HL-60/S4 treated with retinoic acid at 250 ng/mL for 4 days and 3 days (cell line): ENCODE results near the gene WASF1.

Source experiments
- in situ Hi-C: fragments of 300-500 bp; cut with MboI; formaldehyde crosslinking; loops from 2 replicates; pipeline ENCODE4 v1.7.0; 2022; ENCODE audit warnings: low sequenced_read_pairs

WASF1 gene

DNA sequence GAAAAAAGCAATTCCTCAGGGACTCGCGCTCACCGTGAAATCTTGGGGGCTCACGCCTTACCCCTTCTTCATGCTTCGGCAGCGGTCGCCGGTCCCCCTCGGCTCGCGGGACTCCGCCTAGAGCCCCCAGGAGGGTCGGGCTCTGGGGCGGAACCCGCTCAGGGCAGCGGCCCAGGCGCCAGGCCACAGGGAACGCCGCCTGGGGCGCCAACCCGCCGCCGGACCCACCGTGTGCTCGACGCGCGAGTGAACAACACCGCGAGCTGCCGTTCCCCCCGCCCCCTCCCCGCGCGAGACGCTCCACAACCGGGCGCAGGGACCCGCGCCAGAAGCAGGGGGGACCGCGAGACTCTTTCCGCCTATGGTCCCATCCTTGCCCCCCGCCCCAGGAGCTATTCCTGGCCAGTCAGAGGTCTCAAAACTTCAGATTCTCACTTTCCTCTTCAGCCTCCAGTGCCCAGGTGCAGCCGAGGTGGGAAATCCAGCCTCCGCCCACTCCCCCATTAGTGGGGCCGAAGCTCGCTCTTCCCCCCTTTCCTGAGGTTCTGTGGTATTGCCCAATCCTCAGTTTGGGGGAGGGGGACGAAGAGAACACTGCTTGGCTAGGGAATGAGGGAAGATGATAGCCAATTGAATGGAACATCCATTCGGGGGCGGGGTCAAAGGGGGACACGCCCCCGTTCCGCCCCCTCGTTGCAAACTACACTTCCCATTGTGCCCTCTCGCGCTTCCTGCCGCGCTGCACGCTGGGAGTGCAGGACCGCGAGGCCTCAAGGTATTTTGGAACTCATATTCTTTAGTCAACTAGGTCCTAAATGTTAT is at the start of gene WASF1:
TSS of gene WASF1 (minus strand) at position 265 of the 822 bp plus-strand sequence. CDS start 52,069 bp downstream, outside the sequence.
- in situ Hi-C loops, result no loop called here

DNA sequence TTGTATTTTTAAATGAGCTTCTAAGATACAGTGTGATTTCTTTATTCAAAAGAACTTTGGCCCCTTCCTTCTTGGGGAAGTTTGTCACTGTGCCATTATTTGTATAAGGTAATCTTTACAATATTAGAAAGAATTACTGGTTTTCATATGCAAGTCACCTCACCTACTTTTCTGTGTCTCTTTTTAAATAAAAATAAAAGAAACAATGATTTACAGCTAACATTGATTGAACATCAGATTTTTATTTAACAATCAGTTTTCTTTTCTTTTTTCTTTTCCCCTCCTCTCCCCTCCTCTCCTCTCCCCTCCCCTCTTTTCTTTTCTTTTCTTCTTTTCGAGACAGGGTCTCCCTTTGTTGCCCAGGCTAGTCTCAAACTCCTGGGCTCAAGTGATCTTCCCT is 46.8 kb upstream of the WASF1 start:
- in situ Hi-C loops, result no loop called here

DNA sequence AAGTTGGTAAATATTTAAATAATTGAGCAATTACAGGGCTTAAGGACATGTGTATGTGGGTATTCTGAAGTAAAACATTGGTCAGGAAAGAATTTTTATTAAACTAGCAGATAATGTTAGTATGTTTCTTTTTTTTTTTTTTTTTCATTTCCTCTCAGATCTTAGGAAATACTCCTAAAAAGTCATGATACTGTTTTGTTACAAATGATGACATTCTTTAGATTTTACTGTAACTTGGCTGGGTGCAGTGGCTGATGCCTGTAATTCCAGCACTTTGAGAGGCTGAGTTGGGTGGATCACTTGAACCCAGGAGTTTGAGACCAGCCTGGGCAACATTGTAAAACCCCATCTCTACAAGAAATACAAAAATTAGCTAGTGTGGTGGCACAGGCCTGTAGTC is 42.3 kb upstream of the WASF1 start:
- in situ Hi-C loops, result no loop called here

DNA sequence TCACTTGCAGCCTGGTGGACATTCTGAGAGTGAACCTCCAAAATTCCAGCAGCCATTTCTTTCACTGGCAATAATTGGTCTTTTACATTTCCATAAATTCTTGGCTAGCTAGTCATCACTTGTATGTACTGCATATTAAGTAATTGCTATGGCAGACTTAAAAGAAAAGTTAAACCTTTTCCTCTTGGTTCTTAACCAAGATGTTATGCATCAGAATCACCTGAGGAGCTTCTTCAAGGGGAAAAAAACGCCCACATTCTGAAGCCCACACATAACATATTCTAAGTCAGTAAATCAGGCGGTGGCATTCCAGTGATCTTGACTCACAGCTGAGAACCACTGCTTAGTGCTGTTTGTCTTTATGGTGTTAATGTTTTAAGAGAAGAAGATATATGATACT is 37.8 kb upstream of the WASF1 start:
- in situ Hi-C loops, result no loop called here

DNA sequence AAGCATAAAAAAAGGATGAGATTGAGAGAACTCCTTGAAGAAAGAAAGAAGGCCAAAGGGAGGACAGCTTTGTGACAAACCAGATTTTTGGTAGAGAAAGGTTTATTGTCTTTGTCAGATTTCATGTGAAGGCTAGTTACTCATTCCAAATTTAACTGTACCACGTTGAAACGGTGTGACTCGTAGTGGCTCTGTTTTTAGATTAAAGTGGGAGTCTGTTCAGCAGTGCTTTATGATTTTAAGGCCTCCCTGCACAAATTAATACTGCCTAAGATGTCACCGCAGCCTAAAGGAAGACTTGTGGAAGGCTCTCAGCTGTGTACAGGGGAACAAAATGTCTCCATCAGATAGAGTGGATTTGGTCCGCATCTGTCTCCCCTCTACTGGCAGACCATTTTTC is 36.7 kb upstream of the WASF1 start:
- in situ Hi-C loops, result no loop called here

DNA sequence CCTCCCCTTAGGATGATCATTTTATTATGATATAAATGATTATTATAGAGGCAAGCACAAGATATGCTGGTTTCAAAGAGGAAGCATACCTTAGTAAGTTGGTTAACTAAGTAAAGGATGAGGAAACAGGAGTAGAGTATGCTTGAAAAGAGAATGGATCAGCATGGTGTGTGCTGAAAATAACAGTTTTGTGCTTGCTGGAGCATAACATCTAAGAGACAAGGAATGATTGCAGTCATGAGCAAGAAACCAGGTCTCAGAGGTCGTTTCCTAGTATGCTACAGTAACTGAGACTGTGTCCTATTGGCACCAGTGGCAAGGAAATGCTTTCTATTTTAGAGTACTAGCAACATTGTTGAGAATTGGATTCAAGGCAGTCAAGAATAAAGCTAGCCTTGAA is 34.9 kb upstream of the WASF1 start:
- in situ Hi-C loops, result no loop called here

DNA sequence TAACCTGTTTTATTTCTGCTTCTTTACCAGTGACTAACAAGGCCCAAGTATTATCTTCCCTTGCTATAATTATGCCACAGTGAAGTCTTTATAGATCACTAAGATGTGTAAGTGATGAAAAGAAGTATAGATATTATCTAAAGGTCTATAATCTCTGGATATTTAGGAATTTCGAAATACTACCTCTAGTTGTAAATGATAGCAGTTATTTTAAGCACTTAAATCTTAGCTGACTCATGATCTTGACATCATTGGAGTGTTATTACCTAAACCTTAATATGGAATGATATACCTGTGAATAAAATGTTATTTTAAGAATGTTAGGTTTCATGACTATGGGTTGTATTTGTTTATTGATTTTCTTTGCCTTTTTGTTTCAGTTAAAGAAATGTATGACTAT is 32.3 kb upstream of the WASF1 start:
- in situ Hi-C loops, result no loop called here

DNA sequence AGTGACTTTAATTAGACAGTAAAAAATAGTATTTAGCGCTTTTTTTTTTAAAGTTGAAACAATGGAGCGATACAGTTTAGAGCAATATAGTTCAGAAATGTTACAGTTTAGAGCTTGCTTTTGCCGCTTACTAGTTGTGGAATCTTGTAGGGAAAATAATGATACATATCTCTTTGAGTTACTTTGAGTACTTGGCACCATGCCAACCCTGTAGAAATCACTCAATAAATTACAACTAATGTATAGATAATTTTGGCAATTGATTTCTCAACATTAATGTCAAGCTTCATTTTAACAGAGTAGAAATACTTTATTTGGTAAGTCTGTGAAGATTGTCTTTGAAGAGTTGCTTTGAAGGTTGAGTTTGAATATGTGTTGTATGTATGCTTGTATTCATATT is 28.2 kb upstream of the WASF1 start:
- in situ Hi-C loops, result no loop called here

DNA sequence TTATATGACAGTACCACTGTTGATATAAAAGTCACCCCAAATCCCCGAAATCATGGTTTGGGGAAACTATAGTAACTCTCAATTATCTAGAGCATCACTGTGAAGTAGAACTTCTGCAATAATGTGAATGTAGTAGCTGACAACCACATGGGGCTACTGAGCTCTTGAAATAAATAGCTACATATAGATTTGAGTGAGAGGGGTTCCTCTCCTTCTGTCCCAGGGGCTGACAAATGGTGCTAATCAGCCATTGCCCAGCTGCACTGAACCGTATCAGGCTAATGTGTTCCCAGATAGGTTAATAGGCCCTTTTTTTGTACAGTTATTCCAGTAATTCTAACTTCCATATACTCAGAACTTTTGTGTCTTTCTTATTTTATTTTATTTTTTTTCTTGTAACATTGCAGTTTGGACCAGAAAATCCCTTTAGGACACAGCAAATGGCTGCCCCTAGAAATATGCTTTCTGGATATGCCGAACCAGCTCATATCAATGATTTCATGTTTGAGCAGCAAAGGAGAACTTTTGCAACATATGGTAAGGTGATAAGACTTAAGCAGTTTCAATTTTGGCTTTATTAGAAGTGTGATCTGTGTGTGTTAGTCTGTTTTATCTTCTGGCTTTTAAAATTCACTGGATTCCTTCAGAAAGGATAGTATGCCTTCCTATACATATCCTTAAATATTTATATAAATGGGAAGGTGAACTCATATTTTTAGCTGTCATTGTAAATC is 21.8 kb upstream of the WASF1 start:
- in situ Hi-C loops, result no loop called here

DNA sequence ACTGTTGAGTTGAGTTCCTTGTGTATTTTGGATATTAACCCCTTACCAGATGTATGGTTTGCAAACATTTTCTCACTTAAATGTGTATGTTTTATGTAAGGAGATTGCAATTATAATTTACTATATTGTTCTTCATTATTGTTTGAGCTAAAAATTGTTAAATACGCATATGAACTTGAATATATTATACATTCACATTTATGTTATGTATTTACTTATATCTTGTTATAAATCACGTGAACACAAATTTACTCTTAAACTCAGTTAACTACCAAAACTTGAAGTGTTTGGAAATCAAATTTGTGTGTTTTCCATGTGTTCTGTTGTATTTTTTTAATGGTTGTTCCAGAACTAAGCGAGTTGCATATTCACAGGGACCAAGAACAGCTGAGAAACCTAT is 19.1 kb upstream of the WASF1 start:
- in situ Hi-C loops, result no loop called here

DNA sequence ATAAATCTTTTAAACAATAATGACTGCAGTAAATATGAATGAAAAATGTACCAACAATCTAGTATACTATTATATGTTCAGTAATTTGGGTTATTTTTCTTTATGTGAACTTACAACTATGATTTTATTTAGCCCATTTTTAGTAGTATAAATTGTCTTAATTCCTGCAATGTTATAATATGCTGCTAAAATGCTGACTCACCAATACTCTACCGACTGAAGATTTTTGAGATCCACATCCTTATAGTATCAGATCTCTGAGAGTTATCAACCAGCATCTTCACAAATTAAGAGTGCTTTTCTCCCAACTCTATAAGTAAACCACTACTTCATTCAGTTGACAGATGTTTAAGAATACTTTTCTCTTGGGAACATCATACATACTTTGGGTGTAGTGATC is 17.4 kb upstream of the WASF1 start:
- in situ Hi-C loops, result no loop called here

DNA sequence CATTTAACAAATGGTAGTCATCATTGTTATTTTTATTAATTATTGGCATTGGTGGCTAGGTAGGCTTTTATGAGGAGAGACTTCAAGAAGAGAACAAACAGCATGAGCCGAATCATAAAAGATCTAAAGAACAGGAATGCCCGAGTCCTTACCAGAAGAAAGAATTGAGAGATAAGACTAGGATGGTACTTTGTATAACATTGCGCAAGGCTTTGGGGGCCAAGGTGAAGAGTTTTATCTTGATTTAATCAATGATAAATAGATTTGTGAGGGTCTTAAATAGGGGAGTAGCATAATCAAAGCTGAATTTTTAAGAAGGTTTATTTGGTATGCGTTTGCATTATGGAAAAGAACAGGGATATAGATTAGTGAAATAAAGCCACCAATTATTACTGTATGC is 16.2 kb upstream of the WASF1 start:
- in situ Hi-C loops, result no loop called here

DNA sequence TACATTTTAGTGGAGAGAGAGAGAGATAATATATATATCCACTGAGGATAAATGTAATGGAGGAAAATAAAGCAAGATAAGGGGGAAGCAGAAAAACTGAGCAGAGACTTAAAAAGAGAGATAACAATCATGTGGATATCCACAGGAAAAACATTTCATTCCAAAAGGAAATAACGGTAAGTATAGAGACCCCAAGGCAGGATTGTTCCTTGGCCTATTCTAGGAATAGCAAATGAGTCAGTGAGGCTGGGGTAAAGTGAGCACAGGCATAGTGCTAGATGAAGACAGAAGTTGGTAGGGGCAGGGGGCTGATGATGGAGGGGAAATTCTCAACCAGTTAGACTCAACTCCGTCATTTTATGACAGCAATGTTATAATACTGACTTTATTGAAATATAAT is 12.0 kb upstream of the WASF1 start:
- in situ Hi-C loops, result no loop called here

DNA sequence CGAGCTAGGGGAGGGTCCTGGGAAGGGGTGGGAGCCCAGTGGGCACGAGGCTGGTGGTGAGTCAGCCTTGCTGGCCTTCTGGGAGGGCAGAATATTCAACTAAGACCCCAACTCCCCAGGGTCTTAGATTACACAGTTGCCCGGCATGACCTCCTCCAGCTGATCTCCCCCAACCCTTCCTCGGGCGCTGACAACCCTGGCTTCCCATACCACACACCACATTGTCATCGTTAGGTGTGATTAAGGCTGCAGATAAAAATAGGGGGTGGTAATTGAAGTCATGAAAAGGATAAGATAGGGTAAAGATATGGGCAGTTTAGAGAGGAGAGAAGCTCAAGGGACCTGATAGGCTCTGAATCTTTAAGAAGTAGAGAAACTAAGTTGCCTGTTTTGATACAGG is 11.3 kb upstream of the WASF1 start:
- in situ Hi-C loops, result no loop called here

DNA sequence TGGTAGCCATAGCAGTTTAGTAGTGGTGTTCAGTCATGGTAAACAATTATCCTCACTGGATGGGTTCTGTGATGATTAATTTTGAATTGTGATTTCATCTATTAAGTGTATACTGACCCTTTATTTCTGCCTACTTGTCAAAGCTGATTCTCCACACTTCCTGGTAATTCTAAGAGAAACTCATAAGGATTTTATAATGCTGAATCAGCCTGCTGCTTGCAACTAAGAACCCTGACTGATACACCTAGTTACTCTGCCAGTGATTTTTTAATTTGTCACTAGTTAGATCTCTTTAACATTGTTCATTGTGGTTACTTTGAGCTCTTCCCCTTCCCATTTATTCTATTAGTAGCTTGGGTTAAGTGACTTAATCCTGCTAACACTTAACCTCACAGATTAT is 9.3 kb upstream of the WASF1 start:
- in situ Hi-C loops, result no loop called here

DNA sequence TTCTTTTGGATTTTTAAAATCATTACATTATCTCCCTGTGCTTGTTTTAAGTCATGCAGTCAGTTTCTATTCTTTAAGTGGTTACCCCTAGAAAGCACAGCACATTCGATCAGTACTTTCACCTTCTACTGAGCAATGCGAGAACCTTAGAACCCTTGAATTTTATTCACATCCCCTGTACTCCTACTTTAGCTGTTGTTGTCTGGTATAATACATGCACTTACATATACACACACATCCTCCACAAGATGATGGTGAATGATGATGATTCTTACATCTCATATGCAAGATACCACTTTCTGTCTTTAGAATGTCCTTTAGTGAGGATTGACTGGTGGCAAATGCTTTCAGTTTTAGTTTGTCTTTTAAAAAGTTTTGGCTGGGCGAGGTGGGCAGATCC is 6.4 kb upstream of the WASF1 start:
- in situ Hi-C loops, result no loop called here

DNA sequence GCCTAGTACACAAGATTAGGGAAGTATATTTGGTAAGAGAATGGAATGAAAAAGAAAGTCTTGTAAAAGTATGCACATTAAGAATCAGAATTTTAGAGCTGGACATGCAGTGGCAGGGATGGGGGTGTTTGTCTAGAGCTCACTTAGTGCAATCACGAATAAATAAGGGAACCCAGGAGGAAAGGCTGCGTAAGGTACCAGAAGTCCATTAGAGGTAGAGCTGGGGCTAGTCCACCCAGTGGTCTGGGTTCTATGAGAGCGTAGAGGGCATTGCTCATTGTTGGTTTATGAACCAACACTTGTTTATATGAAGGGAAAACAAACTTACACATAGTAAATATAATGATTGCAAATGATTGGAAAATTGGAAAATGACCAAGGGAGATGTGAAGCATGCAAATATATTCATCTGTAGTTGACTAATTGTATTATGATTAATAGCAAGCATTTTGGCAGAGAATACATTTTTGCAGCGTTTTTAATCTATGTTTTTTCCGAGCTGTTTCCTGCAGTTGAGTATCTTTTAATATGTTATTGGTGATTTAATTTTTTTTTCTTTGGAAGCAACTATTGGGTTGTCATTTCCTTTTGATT is 3.9 kb upstream of the WASF1 start:
- in situ Hi-C loops, result no loop called here

DNA sequence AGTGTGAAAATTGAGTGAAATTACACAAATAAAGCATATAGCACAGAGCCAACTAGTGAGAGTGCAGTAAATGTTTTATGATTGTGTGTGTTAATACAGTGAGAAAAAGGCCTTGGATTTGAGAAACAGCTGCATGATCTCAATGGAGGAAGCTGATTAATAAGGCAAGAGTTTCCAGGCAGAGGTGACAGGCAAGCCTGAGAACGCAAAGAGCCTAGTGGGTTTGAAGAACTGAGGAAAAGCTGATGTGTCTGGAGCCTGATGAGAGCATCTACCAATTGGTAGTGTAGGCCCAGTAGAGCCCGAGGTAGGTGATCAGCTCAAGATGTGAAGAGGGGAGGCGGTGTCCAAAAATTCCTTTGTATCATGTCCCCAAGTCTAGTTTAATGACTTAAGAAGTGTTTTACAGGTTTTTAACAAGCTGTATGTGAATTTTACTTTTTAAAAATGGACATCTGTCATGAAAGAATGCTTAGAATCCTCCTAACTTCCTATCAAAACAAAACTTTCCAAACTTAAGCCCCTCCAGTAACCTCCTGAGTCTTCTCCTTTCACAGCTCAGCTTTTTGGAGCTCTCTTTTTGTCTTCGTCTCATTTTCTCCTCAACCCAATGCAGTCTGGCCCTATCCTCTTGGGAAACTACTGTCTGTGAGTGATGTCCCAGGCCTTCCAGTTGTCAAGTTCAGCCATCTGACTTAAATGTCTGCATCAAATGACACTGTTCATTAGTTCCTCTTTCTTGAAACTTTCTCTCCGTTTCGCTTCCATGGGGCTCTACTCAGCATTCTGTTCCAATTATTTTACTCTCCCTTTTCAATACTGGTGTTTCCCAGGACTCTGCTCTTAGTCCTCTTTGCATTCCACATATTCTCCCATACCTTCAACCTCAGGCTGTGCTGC is 1.9 kb upstream of the WASF1 start:
- in situ Hi-C loops, result no loop called here

DNA sequence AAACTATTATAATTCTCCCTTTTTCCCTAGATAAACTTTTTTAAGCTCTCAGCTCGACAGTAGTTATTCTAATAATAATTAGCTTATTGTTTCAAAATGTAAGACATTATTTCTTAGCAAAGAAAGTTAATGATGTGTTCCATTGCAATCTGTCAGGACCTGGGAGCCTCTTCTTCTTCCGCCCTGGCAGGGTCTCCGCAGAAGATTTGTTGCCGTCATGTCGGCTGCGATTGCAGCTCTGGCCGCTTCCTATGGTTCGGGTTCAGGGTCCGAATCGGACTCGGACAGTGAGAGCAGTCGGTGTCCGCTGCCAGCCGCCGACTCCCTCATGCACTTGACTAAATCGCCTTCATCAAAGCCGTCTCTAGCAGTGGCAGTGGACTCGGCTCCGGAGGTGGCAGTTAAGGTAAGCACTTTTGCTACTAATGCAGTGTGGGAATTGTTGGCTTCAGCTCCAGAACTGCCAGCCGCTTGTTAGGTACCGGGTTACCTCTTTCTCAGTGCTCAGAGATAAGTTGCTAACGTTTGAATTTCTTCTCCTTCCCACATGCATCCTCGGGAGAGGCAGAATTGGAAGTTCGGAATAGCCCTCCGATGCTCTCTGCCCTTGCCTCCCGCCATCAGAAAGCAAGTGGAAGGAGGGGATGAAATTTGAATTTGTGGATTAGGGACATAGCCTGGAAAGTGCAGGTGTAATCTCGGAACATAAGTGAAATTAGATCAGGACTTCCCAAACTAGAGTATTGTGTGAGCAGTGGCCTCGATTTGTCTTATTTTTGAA is 948 bp upstream of the WASF1 start, which contains the start of gene CDC40:
TSS of gene CDC40 (plus strand) at position 200 of the 781 bp plus-strand sequence. CDS start at position 218, 18 bp downstream.
- in situ Hi-C loops, result no loop called here
